ENCODE results near the gene SH2D6. TPM values are rescaled to one million over a fixed set of nuclear protein-coding genes. Genes with fewer than 3 reads are reported as not detected.
A peak's percentile ranks its signal among the peaks of the same experiment; 100 is the strongest.

Gene SH2D6
- total and polyA plus RNA-seq, 3 experiments from 2014 or later, result 0.63 to 1.4 TPM; not detected in 1

DNA sequence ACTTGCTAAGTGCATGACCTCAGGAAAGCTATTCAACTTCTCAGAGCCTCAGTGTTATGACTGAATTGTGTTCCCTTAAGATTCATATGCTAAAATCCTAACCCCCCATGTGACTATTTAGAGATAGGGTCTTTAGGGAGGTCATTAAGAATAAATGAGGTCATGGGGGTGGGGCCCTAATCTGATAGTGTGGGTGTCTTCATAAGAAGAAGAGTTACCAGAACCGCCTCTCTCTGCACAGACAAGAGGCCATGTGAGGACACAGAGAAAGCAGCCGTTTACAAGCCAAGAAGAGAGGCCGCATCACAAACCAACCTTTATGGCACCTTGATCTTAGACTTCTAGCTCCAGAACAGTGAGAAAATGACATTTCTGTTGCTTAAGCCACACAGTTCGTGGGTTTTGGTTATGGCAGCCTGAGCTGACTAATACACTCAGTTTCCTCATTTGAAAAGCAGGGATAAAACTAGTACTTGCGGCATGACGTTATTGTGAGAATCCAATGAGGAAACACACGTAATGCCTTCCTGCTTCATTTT, 9.9 kb downstream of the SH2D6 start:
- CTCF ChIA-PET, result interaction anchor here (0.7 to 1.7 kb wide), 5 partner anchors 8 to 279 kb away, joined by 3 to 6 read pairs (median 3); no protein-coding TSS in a partner anchor
- Histone ChIP-seq H3K9me3 (ENCODE audit: low read length) (no peaks in the 10 kb centered on the region), H3K27ac (ENCODE audit: low read depth, low read length) (peak overlapping the region; percentile 31), H3K4me1 (ENCODE audit: insufficient read depth, low read length) (no peaks in the 10 kb centered on the region), H3K36me3 (ENCODE audit: insufficient read depth, low read length) (no peaks in the 10 kb centered on the region), H3K4me3 (ENCODE audit: low read length) (no peak overlapping the region), H3K27me3 (ENCODE audit: insufficient read depth, low read length, poor library complexity, severe bottlenecking) (no peaks in the 10 kb centered on the region)
- no peaks in the 10 kb centered on the region for H3K36me3 Mint-ChIP-seq
- H3K27ac Mint-ChIP-seq, result peak overlapping the region in 1 of 8 donors; percentile 55
- DNase-seq, result no peak
- no peaks in the 10 kb centered on the region for H3K27me3 Mint-ChIP-seq
- POLR2A ChIA-PET, result no interaction called here
- no peak overlapping the region for H3K4me3 Mint-ChIP-seq
- no peaks in the 10 kb centered on the region for H3K9me3 Mint-ChIP-seq
- no peaks in the 10 kb centered on the region for H3K4me1 Mint-ChIP-seq

DNA sequence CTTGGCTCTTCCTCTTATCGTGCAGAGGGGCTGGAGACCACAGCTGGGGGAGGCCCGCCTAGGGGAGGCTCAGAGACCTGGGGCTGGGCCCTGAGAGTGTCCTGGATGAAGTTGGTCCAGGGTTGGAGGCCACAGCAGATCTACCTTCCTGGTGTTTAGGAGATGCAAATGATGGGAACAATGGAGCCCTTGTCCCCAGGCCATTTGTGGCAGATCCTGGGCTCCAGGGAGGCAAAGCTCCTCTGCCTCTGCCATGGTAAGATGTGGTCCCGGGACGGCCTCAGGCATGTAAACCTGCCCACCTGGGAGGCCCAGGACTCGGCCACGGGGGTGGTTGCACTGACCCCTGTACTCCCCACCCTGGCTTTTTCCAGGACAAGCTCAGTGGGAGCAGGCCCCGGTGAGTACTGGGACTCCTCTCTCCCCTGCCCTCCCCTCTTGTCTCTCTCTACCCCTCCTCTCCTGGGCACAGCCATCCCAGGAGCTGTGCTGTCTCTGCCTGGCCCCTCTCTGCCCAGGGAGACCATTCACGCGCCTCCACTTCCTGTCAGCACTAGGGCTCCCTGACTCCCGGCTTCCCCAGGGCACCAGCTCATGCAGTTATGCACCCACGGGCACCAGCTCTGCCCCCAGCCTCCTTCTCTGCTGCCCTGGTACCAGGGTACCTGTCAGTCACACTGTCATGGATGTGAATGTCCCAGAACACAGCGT, 10.9 kb downstream of the SH2D6 start:
- no peak for DNase-seq
- no peaks in the 10 kb centered on the region for H3K4me1 ChIP-seq (ENCODE audit: insufficient read depth, low read length)
- POLR2A ChIA-PET, result interaction anchor here (0.7 kb wide), 1 partner anchor 74 kb away, joined by 3 read pairs; the partner anchor contains the start of gene ELMOD3
- CTCF ChIA-PET, result interaction anchor here (1.2 to 2.0 kb wide), 4 partner anchors 8 to 124 kb away, joined by 3 to 7 read pairs (median 4); partner anchors contain the start of gene MAT2A
- no peaks in the 10 kb centered on the region for H3K9me3 Mint-ChIP-seq
- no peaks in the 10 kb centered on the region for H3K4me1 Mint-ChIP-seq
- H3K27ac Mint-ChIP-seq, result peak overlapping the region in 2 of 8 donors; percentile 15 to 90
- peak overlapping the region; percentile 2 for H3K27ac ChIP-seq (ENCODE audit: low read depth, low read length)
- H3K4me3 Mint-ChIP-seq, result no peak overlapping the region
- no peaks in the 10 kb centered on the region for H3K9me3 ChIP-seq (ENCODE audit: low read length)
- H3K36me3 Mint-ChIP-seq, result no peaks in the 10 kb centered on the region
- no peaks in the 10 kb centered on the region for H3K27me3 Mint-ChIP-seq
- H3K36me3 ChIP-seq (ENCODE audit: insufficient read depth, low read length), result no peaks in the 10 kb centered on the region
- no peak overlapping the region for H3K4me3 ChIP-seq (ENCODE audit: low read length)
- H3K27me3 ChIP-seq (ENCODE audit: insufficient read depth, low read length, poor library complexity, severe bottlenecking), result no peaks in the 10 kb centered on the region

DNA sequence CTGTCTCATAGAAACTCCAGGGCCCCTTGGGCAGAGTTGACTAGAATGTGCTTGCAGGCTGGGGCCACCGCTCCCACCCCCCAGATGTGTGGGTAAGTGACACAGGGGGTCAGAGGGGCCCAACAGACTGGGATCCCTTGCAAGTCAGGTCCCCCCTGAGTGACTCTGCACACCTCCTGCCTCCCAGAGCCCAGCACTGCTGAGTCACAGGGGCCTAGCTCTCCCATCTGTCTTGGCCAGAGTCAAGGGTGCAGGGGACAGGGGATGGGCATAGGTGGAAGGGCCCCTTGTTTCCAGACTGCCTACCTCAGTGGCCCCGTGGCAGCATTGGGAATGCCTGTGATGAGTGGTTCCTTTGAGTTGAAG, 11.4 kb downstream of the SH2D6 start:
- Histone ChIP-seq H3K4me1 (ENCODE audit: insufficient read depth, low read length) (no peaks in the 10 kb centered on the region), H3K27me3 (ENCODE audit: insufficient read depth, low read length, poor library complexity, severe bottlenecking) (no peaks in the 10 kb centered on the region), H3K9me3 (ENCODE audit: low read length) (no peaks in the 10 kb centered on the region), H3K36me3 (ENCODE audit: insufficient read depth, low read length) (no peaks in the 10 kb centered on the region), H3K27ac (ENCODE audit: low read depth, low read length) (no peak overlapping the region), H3K4me3 (ENCODE audit: low read length) (no peak overlapping the region)
- no peaks in the 10 kb centered on the region for H3K9me3 Mint-ChIP-seq
- no peaks in the 10 kb centered on the region for H3K4me1 Mint-ChIP-seq
- no peak for DNase-seq
- ChIA-PET POLR2A (interaction anchor here (0.7 kb wide), 1 partner anchor 75 kb away, joined by 3 read pairs; the partner anchor contains the start of gene ELMOD3), CTCF (interaction anchor here (1.2 to 2.0 kb wide), 2 partner anchors 9 to 109 kb away, joined by 3 to 7 read pairs; partner anchors contain the start of gene MAT2A)
- H3K27ac Mint-ChIP-seq, result peak overlapping the region in 1 of 8 donors; percentile 90
- no peak overlapping the region for H3K4me3 Mint-ChIP-seq
- H3K27me3 Mint-ChIP-seq, result no peaks in the 10 kb centered on the region
- no peaks in the 10 kb centered on the region for H3K36me3 Mint-ChIP-seq

DNA sequence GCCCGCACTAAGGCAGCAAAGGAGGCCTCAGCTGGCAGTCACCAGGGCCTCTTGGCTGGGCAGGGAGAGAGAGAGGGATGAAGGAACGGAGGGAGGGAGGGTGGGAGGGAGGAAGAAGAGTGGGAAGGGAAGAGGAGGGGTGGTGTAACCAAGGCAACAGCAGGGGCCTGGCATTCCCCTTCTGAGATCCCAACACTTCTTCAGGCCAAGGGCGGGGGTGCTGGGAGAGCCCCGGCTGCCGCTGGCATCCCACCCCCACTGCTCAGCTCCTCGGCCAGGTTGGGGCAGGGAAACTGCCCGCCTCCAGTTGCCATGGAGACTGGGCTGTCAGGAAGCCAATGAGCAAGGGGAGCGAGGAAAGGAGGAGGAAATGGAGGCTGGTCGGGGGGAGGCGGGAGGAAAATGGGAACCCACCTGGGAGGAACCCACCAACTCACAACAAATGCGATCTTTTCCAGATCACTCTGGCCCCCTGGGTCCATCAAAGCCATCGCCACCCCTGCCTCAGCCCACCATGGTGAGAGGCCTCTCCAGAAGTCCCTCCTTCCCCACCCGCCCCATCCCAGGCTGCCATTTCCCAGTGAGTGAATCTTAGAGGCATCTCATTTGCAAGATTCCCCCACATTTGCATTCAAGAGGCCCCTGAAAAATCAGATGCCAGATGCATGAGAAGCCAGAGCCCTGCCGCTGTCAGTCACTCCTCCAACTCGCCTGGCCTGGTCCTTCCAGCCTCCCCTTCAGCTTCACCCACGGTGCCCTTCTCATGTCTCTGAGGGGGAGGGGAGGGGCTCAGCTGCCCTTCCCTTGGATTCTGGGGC, 12.4 kb downstream of the SH2D6 start:
- H3K4me1 Mint-ChIP-seq, result no peaks in the 10 kb centered on the region
- no peaks in the 10 kb centered on the region for H3K36me3 Mint-ChIP-seq
- no peaks in the 10 kb centered on the region for H3K9me3 Mint-ChIP-seq
- H3K27ac Mint-ChIP-seq, result no peak overlapping the region
- no peaks in the 10 kb centered on the region for H3K36me3 ChIP-seq (ENCODE audit: insufficient read depth, low read length)
- ChIA-PET CTCF (interaction anchor here (2.0 kb wide), 1 partner anchor 10 kb away, joined by 7 read pairs; no protein-coding TSS in a partner anchor), POLR2A (no interaction called here)
- no peaks in the 10 kb centered on the region for H3K27me3 Mint-ChIP-seq
- H3K9me3 ChIP-seq (ENCODE audit: low read length), result no peaks in the 10 kb centered on the region
- DNase-seq, result no peak
- H3K4me3 Mint-ChIP-seq, result no peak overlapping the region
- H3K27me3 ChIP-seq (ENCODE audit: insufficient read depth, low read length, poor library complexity, severe bottlenecking), result no peaks in the 10 kb centered on the region
- H3K27ac ChIP-seq (ENCODE audit: low read depth, low read length), result no peak overlapping the region
- no peaks in the 10 kb centered on the region for H3K4me1 ChIP-seq (ENCODE audit: insufficient read depth, low read length)
- no peak overlapping the region for H3K4me3 ChIP-seq (ENCODE audit: low read length)

DNA sequence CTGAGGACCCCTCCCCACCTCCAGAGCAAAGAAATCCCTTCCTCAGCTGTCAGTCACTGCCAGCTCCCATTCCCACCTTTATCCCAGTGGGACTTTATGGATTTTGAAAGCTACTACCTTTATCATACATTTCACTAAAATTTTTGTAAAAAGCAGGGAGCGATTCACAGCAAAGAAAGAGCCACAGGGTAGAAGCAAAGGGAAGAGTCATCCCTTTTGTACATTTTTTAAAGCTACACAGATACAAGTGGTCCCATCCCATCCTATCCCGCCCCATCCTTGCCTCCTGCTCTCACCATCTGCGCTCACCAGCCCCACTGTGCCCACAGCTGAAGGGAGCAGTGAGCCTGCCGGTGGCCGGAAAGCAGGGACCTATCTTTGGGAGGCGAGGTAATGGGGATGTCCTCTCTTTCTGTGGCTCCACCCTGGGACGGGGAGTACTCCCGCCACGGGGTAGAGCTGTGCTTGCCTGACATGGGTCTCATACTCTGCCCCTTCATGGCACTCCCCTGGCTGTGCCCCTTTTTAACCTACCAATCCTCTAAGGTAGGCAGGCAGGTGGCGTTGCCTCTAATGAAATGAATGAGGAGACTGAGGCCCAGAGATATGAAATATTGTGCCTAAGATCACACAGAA, 13.2 kb downstream of the SH2D6 start:
- H3K27ac Mint-ChIP-seq, result no peak overlapping the region
- ChIA-PET POLR2A (no interaction called here), CTCF (no interaction called here)

DNA sequence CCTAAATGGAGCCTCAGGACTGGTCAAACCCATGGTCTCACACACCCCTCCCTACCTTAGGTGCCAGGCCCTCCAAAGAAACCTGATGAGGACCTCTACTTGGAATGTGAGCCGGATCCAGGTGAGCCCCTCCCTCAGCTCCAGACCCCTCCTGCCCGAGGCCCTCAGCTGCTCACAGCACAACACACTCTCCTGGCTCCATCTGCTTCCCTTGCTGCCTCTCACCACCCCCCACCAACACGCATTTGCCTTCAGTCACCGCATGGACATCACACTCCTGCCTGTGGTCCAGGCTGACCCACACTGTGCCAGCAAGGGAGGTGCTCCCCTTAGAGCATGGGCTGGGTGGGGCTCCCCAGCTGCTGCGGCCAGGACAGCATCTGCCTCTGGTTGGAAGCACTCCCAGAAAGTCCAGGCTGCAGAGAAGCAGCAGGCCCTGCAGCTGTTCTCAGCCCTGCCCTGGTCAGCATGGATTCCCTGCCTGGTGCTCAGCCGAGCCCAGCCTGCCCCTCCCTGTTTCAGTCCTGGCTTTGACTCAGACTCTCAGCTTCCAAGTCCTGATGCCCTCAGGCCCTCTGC, 15.1 kb downstream of the SH2D6 start:
- Histone ChIP-seq H3K36me3 (ENCODE audit: insufficient read depth, low read length) (no peaks in the 10 kb centered on the region), H3K27me3 (ENCODE audit: insufficient read depth, low read length, poor library complexity, severe bottlenecking) (no peaks in the 10 kb centered on the region), H3K4me1 (ENCODE audit: insufficient read depth, low read length) (peaks cover 12% of the 10 kb centered on the region), H3K4me3 (ENCODE audit: low read length) (no peak overlapping the region), H3K9me3 (ENCODE audit: low read length) (no peaks in the 10 kb centered on the region), H3K27ac (ENCODE audit: low read depth, low read length) (no peak overlapping the region)
- POLR2A ChIA-PET, result interaction anchor here (0.7 kb wide), 1 partner anchor 154 kb away, joined by 3 read pairs; no protein-coding TSS in a partner anchor
- Mint-ChIP-seq H3K9me3 (no peaks in the 10 kb centered on the region), H3K4me1 (peaks cover 12 to 16% (median 12%) of the 10 kb centered on the region in 3 donors), H3K27me3 (no peaks in the 10 kb centered on the region), H3K4me3 (no peak overlapping the region), H3K36me3 (no peaks in the 10 kb centered on the region), H3K27ac (peak overlapping the region in 1 of 8 donors; percentile 47)
- DNase-seq, result no peak
- CTCF ChIA-PET, result interaction anchor here (1.2 kb wide), 1 partner anchor 14 kb away, joined by 3 read pairs; no protein-coding TSS in a partner anchor

More for the DNA sequence above, 13.2 kb downstream of the SH2D6 start:
- Histone ChIP-seq H3K27ac (ENCODE audit: low read depth, low read length) (no peak overlapping the region), H3K27me3 (ENCODE audit: insufficient read depth, low read length, poor library complexity, severe bottlenecking) (no peaks in the 10 kb centered on the region), H3K36me3 (ENCODE audit: insufficient read depth, low read length) (no peaks in the 10 kb centered on the region), H3K4me3 (ENCODE audit: low read length) (no peak overlapping the region), H3K9me3 (ENCODE audit: low read length) (no peaks in the 10 kb centered on the region), H3K4me1 (ENCODE audit: insufficient read depth, low read length) (no peaks in the 10 kb centered on the region)
- H3K4me1 Mint-ChIP-seq, result peaks cover 0 to 1% (median under 1%) of the 10 kb centered on the region in 3 donors
- H3K9me3 Mint-ChIP-seq, result no peaks in the 10 kb centered on the region
- DNase-seq, result no peak
- no peaks in the 10 kb centered on the region for H3K27me3 Mint-ChIP-seq
- no peak overlapping the region for H3K4me3 Mint-ChIP-seq
- H3K36me3 Mint-ChIP-seq, result no peaks in the 10 kb centered on the region

DNA sequence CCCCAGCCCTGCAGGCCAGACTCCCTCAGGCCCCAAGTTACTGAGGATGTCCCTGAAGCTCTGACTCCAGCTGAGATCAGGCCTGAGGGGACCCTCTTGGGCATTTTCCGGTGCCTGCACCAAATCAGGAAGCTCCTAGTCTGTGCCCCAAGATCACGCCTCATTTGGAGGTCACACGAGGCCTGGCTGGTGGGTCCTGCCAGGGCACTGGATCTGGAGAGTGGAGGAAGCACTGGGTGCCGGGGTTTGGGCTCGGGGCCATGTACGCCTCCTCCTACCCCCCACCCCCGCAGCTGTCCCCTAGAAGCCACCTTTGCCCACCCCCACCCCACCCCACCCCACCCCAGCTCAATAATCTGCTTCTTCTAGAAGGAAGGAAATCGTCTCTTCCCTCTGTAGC, 16.2 kb downstream of the SH2D6 start:
- Mint-ChIP-seq H3K9me3 (no peaks in the 10 kb centered on the region), H3K27ac (no peak overlapping the region), H3K27me3 (no peaks in the 10 kb centered on the region), H3K4me1 (peaks cover 12 to 23% (median 13%) of the 10 kb centered on the region in 3 donors), H3K4me3 (no peak overlapping the region), H3K36me3 (no peaks in the 10 kb centered on the region)
- no peak overlapping the region for H3K4me3 ChIP-seq (ENCODE audit: low read length)
- H3K4me1 ChIP-seq (ENCODE audit: insufficient read depth, low read length), result peaks cover 16% of the 10 kb centered on the region
- ChIA-PET POLR2A (no interaction called here), CTCF (interaction anchor here (1.1 kb wide), 1 partner anchor 368 kb away, joined by 3 read pairs; no protein-coding TSS in a partner anchor)
- no peaks in the 10 kb centered on the region for H3K27me3 ChIP-seq (ENCODE audit: insufficient read depth, low read length, poor library complexity, severe bottlenecking)
- DNase-seq, result no peak
- H3K27ac ChIP-seq (ENCODE audit: low read depth, low read length), result no peak overlapping the region
- no peaks in the 10 kb centered on the region for H3K36me3 ChIP-seq (ENCODE audit: insufficient read depth, low read length)
- no peaks in the 10 kb centered on the region for H3K9me3 ChIP-seq (ENCODE audit: low read length)

All from CD8-positive, alpha-beta memory T cell (primary cell).